AG04449 (cell line): ENCODE results near the gene FKBP1A.

Experiments used
- CTCF ChIA-PET: fragments of 350-600 bp; formaldehyde crosslinking; extraction: SDS; loops from one replicate; lab custom pipeline; 2021; ENCODE audit warnings: antibody characterized with exemption; lab: Yijun Ruan, JAX
- POLR2A ChIA-PET: fragments of 400-600, 350-600 bp; formaldehyde crosslinking; extraction: SDS; loops from one replicate; lab custom pipeline; 2020; ENCODE audit warnings: antibody characterized with exemption, inconsistent platforms; lab: Yijun Ruan, JAX
- DNase-seq: peaks from one replicate; pipeline ENCODE4 v3.0.0-alpha.2; 2010; ENCODE audit warnings: low read depth, low spot score
- H3K4me3 ChIP-seq: 2 replicates; pipeline ENCODE4 v1.5.1; 2011; ENCODE audit warnings: low read depth, mild to moderate bottlenecking, control low read depth, low read length
- CTCF ChIP-seq: IDR thresholded peaks from one replicate; pipeline ENCODE4 v1.5.1; 2011; ENCODE audit warnings: mild to moderate bottlenecking, moderate library complexity, low read length, control low read depth, inconsistent platforms; ENCODE audit not compliant: insufficient read depth; ENCODE audit errors: missing control alignments

The FKBP1A gene

GRCh38 chr20:1333462-1334369 is 59.1 kb downstream of the FKBP1A start:
- CTCF ChIA-PET = interaction anchor here (0.8 to 1.9 kb wide), 4 partner anchors 12 to 169 kb away, joined by 3 to 6 read pairs (median 4); no protein-coding TSS in a partner anchor
- no peak overlapping the region for H3K4me3 ChIP-seq
- TF ChIP-seq CTCF = no peak
- DNase-seq = no peak
- POLR2A ChIA-PET = no interaction called here

- POLR2A ChIA-PET = no interaction called here
- CTCF ChIA-PET = interaction anchor here (0.8 to 1.9 kb wide), 4 partner anchors 13 to 170 kb away, joined by 3 to 6 read pairs (median 6); no protein-coding TSS in a partner anchor
These were observed 60.0 kb downstream of the FKBP1A start for GRCh38 chr20:1332749-1333300.

GRCh38 chr20:1331801-1332453 is 60.9 kb downstream of the FKBP1A start:
- no peak overlapping the region for H3K4me3 ChIP-seq
- ChIA-PET CTCF (interaction anchor here (1.2 to 1.9 kb wide), 3 partner anchors 18 to 171 kb away, joined by 4 to 6 read pairs (median 6); no protein-coding TSS in a partner anchor), POLR2A (no interaction called here)
- TF ChIP-seq CTCF = no peak
- DNase-seq = no peak

More at GRCh38 chr20:1332749-1333300, 60.0 kb downstream of the FKBP1A start:
- TF ChIP-seq CTCF = no peak
- H3K4me3 ChIP-seq = no peak overlapping the region
- DNase-seq = no peak

- POLR2A ChIA-PET = no interaction called here
- DNase-seq = no peak
- H3K4me3 ChIP-seq = no peak overlapping the region
- no peak for TF ChIP-seq CTCF
- CTCF ChIA-PET = interaction anchor here (1.2 kb wide), 1 partner anchor 18 kb away, joined by 4 read pairs; no protein-coding TSS in a partner anchor
These were observed 61.8 kb downstream of the FKBP1A start for GRCh38 chr20:1331101-1331500.

GRCh38 chr20:1330075-1330830 is 62.6 kb downstream of the FKBP1A start:
- no peak for DNase-seq
- ChIA-PET CTCF (interaction anchor here (1.2 kb wide), 1 partner anchor 17 kb away, joined by 4 read pairs; no protein-coding TSS in a partner anchor), POLR2A (no interaction called here)
- TF ChIP-seq CTCF = no peak
- no peak overlapping the region for H3K4me3 ChIP-seq
